GM12878 (cell line): ENCODE measurements around the gene FRMD3. TPM values are rescaled to one million over a fixed set of nuclear protein-coding genes. Genes with fewer than 3 reads are reported as not detected.

Experiments
- ATAC-seq: fragments of 200-7000 bp; cut with Tn5 transposase; 3 replicates; pipeline ENCODE4 v1.9.1; 2020; ENCODE audit warnings: mild to moderate bottlenecking, moderate library complexity
- BruUV-seq: library from RNA; stranded (reverse); fragments of 400-500 nt; replicated peaks from 2 replicates; lab custom pipeline; 2021; lab: Mats Ljungman, UMichigan
- CTCF ChIA-PET: fragments of 300-600 bp; sonication (Branson Sonifier 250); formaldehyde crosslinking; extraction: SDS; loops from one replicate; lab custom pipeline; 2021; ENCODE audit warnings: inconsistent platforms; lab: Yijun Ruan, JAX
- POLR2A ChIA-PET: fragments of 350-600 bp; formaldehyde crosslinking; extraction: SDS; loops from one replicate; lab custom pipeline; 2021; ENCODE audit warnings: inconsistent platforms; lab: Charles Lee
- RAD21 ChIA-PET: fragments of 300-600 bp; sonication (Branson Sonifier 250); formaldehyde crosslinking; loops from one replicate; lab custom pipeline; 2023; ENCODE audit warnings: antibody characterized with exemption; ENCODE audit not compliant: unreplicated experiment; lab: Charles Lee
- SMC1A ChIA-PET: fragments of 300-600 bp; sonication (Branson Sonifier 250); formaldehyde crosslinking; loops from one replicate; lab custom pipeline; 2023; ENCODE audit not compliant: unreplicated experiment, uncharacterized antibody; lab: Charles Lee
- DNase-seq: peaks from one replicate; pipeline ENCODE4 v3.0.0-alpha.2; 2011; ENCODE audit warnings: low read depth, low spot score
- FAIRE-seq: peaks from 3 replicates; lab custom pipeline; 2011; peaks lifted over from hg19 to GRCh38; lab: Jason Lieb, UNC
- H2AFZ ChIP-seq: 2 replicates; pipeline ENCODE4 v1.6.0; 2011; ENCODE audit warnings: low read depth, low read length, control low read depth; ENCODE audit not compliant: control insufficient read depth
- H3K27ac ChIP-seq: 2 replicates; pipeline ENCODE4 v1.5.1; 2011; ENCODE audit warnings: control low read depth; ENCODE audit not compliant: control insufficient read depth, insufficient read depth
- H3K27me3 ChIP-seq, 2 experiments: replicated peaks in 1 of 2; 2 replicates each; pipeline versions ENCODE4 v1.6.0 to v1.6.1; 2011; ENCODE audit warnings: low read length in 1 of 2; ENCODE audit not compliant: control insufficient read depth in 2 of 2, insufficient read depth in 2 of 2
- H3K36me3 ChIP-seq, 2 experiments: 2 replicates each; pipeline ENCODE4 v1.5.1; 2011; ENCODE audit warnings: low read length in 1 of 2; ENCODE audit not compliant: control insufficient read depth in 2 of 2, insufficient read depth in 2 of 2
- H3K4me1 ChIP-seq: 2 replicates; pipeline ENCODE4 v1.6.1; 2011; ENCODE audit warnings: mild to moderate bottlenecking, low read length, moderate library complexity, mixed read lengths; ENCODE audit not compliant: control insufficient read depth, insufficient read depth
- H3K4me2 ChIP-seq: 2 replicates; pipeline ENCODE4 v1.6.0; 2011; ENCODE audit warnings: control low read depth; ENCODE audit not compliant: control insufficient read depth, insufficient read depth
- H3K4me3 ChIP-seq: fragments of 200-600 bp; sonication (generic); 2 replicates; pipeline ENCODE4 v1.5.1; 2016
- H3K79me2 ChIP-seq: 2 replicates; pipeline ENCODE4 v1.6.0; 2011; ENCODE audit warnings: low read length; ENCODE audit not compliant: control insufficient read depth, insufficient read depth
- H3K9ac ChIP-seq: 2 replicates; pipeline ENCODE4 v1.8.0; 2011; ENCODE audit warnings: low read length, control low read depth, mixed read lengths; ENCODE audit not compliant: control insufficient read depth, insufficient read depth
- H3K9me3 ChIP-seq: replicated peaks from 3 replicates; pipeline ENCODE4 v1.5.1; 2011; ENCODE audit warnings: mild to moderate bottlenecking, low read length; ENCODE audit not compliant: control insufficient read depth, insufficient read depth
- H4K20me1 ChIP-seq: 2 replicates; pipeline ENCODE4 v1.6.0; 2011; ENCODE audit not compliant: control insufficient read depth, insufficient read depth
- ASH2L ChIP-seq: fragments of 300-600, 200-600 bp; sonication (generic); IDR thresholded peaks from 2 replicates; pipeline ENCODE4 v1.6.1; 2017; ENCODE audit warnings: low read depth, mild to moderate bottlenecking, borderline replicate concordance
- ESRRA ChIP-seq: IDR thresholded peaks from 2 replicates; pipeline ENCODE4 v1.6.1; 2012; ENCODE audit warnings: mild to moderate bottlenecking, low read length, improper control_type of control experiment
- MEF2B ChIP-seq: fragments of 450-650 bp; IDR thresholded peaks from 2 replicates; pipeline ENCODE4 v1.6.1; 2018; ENCODE audit warnings: mild to moderate bottlenecking, moderate library complexity; ENCODE audit not compliant: partially characterized antibody, poor library complexity, severe bottlenecking
- SMC3 ChIP-seq: IDR thresholded peaks from 2 replicates; pipeline ENCODE4 v1.6.1; 2011; ENCODE audit warnings: low read length, improper control_type of control experiment, borderline replicate concordance
- WRNIP1 ChIP-seq: IDR thresholded peaks from 2 replicates; pipeline ENCODE4 v1.6.1; 2011; ENCODE audit warnings: low read depth, low read length, improper control_type of control experiment, borderline replicate concordance
- in situ Hi-C: fragments of 300-500 bp; cut with MboI; formaldehyde crosslinking; loops from 9 replicates; pipeline ENCODE4 v1.14.3; 2018; ENCODE audit warnings: mixed read lengths
- intact Hi-C: fragments of 100-400 bp; cut with micrococcal nuclease; formaldehyde crosslinking; loops from one replicate; pipeline ENCODE4 v1.14.2; 2022; ENCODE audit not compliant: unreplicated experiment
- polyA plus RNA-seq, 11 experiments: library from polyadenylated mRNA; depleted of rRNA in 4 of 11; unstranded in 6 of 11; stranded (reverse) in 5 of 11; fragments of >200 nt; fragmentation: Nextera tagmentation in 4 of 11; fragmentation: Illumina TruSeq in 1 of 11; extraction: Ambion mirVana in 4 of 11; extraction: Trizol in 1 of 11; gene quantifications; 1 replicate in 1 of 11; 2 replicates in 10 of 11; pipeline versions ENCODE4 v1.2.1 to v1.2.3, GENCODE V29; 2011 to 2016; ENCODE audit warnings: inconsistent platforms in 2 of 11, missing spikeins in 2 of 11, low read depth in 1 of 11
- total RNA-seq, 4 experiments: library from RNA; depleted of rRNA in 3 of 4; stranded (reverse); fragments of >200 nt in 3 of 4; fragmentation: Illumina TruSeq in 1 of 4; extraction: Trizol in 1 of 4; gene quantifications; 2 replicates each; pipeline versions ENCODE4 v1.2.1 to v1.2.3, GENCODE V29; 2013 to 2021
- TF ChIP-seq, protein P1 (sequence below): fragments of 450-650 bp; formaldehyde crosslinking; IDR thresholded peaks from 2 replicates; pipeline ENCODE4 v1.4.0; 2022; ENCODE audit warnings: mild to moderate bottlenecking, moderate library complexity

The FRMD3 gene
- total and polyA plus RNA-seq, 10 of the 15 experiments (the other 5 are each of a cell fraction or from before 2014, with no cell fraction given), result 0.04 to 0.68 (median 0.21) TPM; not detected in 1

DNA sequence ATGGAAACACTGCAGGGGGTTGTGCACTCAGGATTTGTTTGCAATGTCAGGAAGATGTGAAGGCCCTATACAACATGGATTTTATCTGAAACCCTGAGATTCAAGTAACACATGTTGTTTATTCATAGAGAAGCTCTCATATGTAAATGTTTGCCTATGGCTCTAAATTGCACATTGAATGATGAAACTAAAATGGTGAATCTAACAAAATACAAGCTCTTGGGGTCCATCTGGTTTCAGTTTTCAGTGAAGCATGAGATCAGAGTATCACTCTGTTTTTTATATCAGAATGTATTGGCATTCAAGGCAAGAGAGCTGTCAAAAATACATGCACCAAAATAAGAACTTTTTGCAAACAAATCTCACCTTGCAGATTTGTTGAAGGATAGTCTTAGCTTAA lies 19.6 kb upstream of the FRMD3 start:
- no peak overlapping the region for H3K4me2 ChIP-seq
- DNase-seq (no peak), ATAC-seq (no peak), FAIRE-seq (no peak)
- no peak overlapping the region for H3K9ac ChIP-seq
- H2AFZ ChIP-seq, result no peak overlapping the region
- ChIA-PET RAD21 (no interaction called here), POLR2A (interaction anchor here (1.5 kb wide), 1 partner anchor 9 kb away, joined by 3 read pairs; no protein-coding TSS in a partner anchor), CTCF (interaction anchor here (0.8 to 3.8 kb wide), 5 partner anchors 9 to 223 kb away, joined by 3 to 24 read pairs (median 3); no protein-coding TSS in a partner anchor), SMC1A (interaction anchor here (0.9 to 1.1 kb wide), 4 partner anchors 9 to 354 kb away, joined by 3 read pairs; no protein-coding TSS in a partner anchor)
- BruUV-seq, result no TSS peak
- no peak for TF ChIP-seq MEF2B
- TF ChIP-seq SMC3, result no peak
- no peak for TF ChIP-seq ESRRA
- TF ChIP-seq WRNIP1, result no peak
- no peak for TF ChIP-seq ASH2L
- TF ChIP-seq, protein P1, sequence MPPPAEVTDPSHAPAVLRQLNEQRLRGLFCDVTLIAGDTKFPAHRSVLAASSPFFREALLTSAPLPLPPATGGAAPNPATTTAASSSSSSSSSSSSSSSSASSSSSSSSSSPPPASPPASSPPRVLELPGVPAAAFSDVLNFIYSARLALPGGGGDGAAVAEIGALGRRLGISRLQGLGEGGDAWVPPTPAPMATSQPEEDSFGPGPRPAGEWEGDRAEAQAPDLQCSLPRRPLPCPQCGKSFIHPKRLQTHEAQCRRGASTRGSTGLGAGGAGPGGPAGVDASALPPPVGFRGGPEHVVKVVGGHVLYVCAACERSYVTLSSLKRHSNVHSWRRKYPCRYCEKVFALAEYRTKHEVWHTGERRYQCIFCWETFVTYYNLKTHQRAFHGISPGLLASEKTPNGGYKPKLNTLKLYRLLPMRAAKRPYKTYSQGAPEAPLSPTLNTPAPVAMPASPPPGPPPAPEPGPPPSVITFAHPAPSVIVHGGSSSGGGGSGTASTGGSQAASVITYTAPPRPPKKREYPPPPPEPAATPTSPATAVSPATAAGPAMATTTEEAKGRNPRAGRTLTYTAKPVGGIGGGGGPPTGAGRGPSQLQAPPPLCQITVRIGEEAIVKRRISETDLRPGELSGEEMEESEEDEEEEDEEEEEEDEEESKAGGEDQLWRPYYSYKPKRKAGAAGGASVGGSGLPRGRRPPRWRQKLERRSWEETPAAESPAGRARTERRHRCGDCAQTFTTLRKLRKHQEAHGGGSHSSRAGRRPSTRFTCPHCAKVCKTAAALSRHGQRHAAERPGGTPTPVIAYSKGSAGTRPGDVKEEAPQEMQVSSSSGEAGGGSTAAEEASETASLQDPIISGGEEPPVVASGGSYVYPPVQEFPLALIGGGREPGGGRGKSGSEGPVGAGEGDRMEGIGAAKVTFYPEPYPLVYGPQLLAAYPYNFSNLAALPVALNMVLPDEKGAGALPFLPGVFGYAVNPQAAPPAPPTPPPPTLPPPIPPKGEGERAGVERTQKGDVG (CRISPR knock-in tag), result no peak
- intact Hi-C loops (no loop called here), in situ Hi-C loops (no loop called here)
- H3K27me3 ChIP-seq, result no peaks in the 10 kb centered on the region
- no peaks in the 10 kb centered on the region; a peak in 1 of 4 replicates for H3K36me3 ChIP-seq
- H3K4me3 ChIP-seq, result no peak overlapping the region
- no peaks in the 10 kb centered on the region for H4K20me1 ChIP-seq
- no peaks in the 10 kb centered on the region for H3K4me1 ChIP-seq
- no peaks in the 10 kb centered on the region; the same call in 2 of the 3 replicates for H3K9me3 ChIP-seq
- H3K27ac ChIP-seq, result no peak overlapping the region
- no peaks in the 10 kb centered on the region for H3K79me2 ChIP-seq
